Fibroblast of villous mesenchyme (primary cell): ENCODE data around the gene KLF18. TPM values are rescaled to one million over a fixed set of nuclear protein-coding genes. Genes with fewer than 3 reads are reported as not detected.

ENCODE experiments used
- DNase-seq: peaks from one replicate; pipeline ENCODE4 v3.0.0-alpha.2; 2010; ENCODE audit warnings: low read depth
- H3K4me3 ChIP-seq: 2 replicates; pipeline ENCODE4 v1.5.1; 2011; ENCODE audit warnings: low read depth, mild to moderate bottlenecking, low read length
- CTCF ChIP-seq: IDR thresholded peaks from 2 replicates; pipeline ENCODE4 v1.5.1; 2012; ENCODE audit warnings: low read depth, mild to moderate bottlenecking, low read length; ENCODE audit not compliant: insufficient read depth
- small RNA-seq: library from RNA; depleted of rRNA; stranded (forward); fragments of <200 nt; gene quantifications from one replicate; pipeline ENCODE3, GENCODE V24; 2012
- total RNA-seq: library from RNA; depleted of rRNA; stranded (reverse); fragments of >200 nt; gene quantifications from 2 replicates; pipeline ENCODE4 v1.2.3, GENCODE V29; 2012

The KLF18 gene
- total RNA-seq, 1 donor: not detected

DNA sequence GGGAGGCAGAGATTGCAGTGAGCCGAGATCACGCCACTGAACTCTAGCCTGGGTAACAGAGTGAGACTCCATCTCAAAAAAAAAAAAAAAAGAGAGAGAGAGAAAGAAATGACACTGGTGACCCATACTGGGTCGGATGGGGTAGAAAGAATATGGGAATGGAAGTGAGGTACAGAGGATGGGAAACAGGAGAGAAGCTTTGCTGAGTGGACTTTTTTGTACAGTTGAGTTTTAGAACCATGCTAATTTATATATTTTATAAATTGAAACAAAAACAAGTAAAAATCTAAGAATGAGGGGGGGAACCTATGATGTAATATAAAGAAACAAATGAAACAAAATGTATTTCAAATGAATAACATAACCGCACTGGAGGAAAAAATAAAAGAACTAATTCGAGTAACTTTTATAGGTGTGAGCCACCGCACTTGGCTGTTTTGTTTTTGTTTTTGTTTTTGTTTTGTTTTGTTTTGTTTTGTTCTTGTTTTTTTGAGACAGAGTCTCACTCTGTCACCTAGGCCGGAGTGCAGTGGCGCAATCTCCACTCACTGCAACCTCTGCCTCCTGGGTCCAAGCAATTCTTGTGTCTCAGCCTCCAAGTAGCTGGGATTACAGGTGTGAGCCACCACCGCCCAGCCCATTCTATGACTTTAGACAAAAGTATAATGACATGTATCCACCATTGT lies 41.1 kb downstream of the KLF18 start:
- no peak for TF ChIP-seq CTCF
- no peak for DNase-seq
- no peak overlapping the region for H3K4me3 ChIP-seq

DNA sequence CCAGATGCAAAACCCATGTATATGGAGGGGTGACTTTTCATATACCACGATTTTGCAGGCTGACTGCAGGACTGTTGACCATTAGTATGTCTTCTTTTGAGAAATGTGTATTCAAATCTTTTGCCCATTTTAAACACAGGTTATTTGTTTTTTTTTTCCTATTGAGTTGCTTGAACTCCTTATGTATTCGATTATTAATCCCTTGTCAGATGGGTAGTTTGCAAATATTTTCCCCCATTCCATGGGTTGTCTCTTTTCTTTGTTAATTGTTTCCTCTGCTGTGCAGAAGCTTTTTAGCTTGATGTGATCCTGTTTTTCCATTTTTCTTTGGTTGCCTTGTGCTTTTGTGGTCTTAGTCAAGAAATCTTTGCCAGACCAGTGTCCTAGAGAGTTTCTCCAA lies 47.4 kb downstream of the KLF18 start:
- TF ChIP-seq CTCF: no peak
- no peak for DNase-seq
- no peak overlapping the region for H3K4me3 ChIP-seq

DNA sequence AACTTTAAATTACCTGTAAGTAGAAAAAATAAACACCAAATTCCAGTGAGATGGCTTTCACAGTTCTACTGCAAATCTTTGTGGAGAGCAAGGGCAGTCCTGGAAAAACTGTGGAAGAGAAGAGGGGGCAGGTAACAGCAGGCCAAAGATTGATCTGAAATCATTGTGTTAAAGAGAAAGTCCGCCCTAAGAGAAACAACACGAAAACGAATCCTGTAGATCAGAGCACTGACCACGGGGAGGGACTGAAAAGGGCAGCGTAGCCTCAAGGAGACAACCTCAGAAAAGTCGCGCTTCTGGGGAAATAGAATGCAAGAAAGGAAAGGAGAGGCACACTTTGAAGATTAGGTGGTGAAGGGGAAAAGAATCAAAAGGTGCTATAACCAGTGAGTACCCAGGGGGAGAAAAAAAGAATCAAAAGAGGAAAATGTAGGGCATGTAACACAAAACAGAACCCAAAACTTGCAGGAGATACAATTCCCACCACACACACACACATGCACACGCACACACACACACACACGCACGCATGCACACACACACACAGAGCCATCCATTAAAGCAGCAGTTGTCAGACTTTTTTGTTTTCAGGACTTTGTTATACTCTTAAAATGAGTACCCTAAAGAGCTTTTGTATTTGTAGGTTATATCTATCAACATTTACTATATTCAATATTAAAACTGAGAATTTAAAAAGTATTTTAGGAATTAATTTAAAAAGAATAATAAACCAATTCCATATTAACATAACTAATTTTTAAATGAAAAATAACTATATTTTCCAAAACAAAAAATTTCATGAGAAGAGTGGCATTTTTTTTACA lies 50.8 kb downstream of the KLF18 start:
- no peak overlapping the region for H3K4me3 ChIP-seq
- DNase-seq: no peak
- no peak for TF ChIP-seq CTCF

GRCh38 chr1:44089371-44090048 lies 51.9 kb downstream of the KLF18 start:
- no peak for TF ChIP-seq CTCF
- DNase-seq: no peak
- H3K4me3 ChIP-seq: no peak overlapping the region

Small RNA genes lying within 50 kb of the gene (small RNA-seq; reads per million reads assigned to genes)
- gene AL035417.1 (not detected), gene OOSP1P1 (not detected), gene RF00019 (not detected), gene RN7SL479P (not detected)

Other genes with a start within 250 kb of the KLF18 start
- 0.86 TPM in 1 of 2 replicates, not detected in the other for gene ARTN, start 207.8 kb downstream of the KLF18 start, total RNA-seq
- gene IPO13, start 194.7 kb downstream of the KLF18 start, total RNA-seq: 18.7 and 20.7 TPM in 2 replicates
- gene DPH2, start 171.6 kb downstream of the KLF18 start, total RNA-seq: 18.6 and 22.5 TPM in 2 replicates
- gene ATP6V0B, start 166.7 kb downstream of the KLF18 start, total RNA-seq: 76.0 and 104 TPM in 2 replicates
- gene B4GALT2, start 162.4 kb downstream of the KLF18 start, total RNA-seq: 57.4 and 91.5 TPM in 2 replicates
- gene CCDC24, start 150.0 kb downstream of the KLF18 start, total RNA-seq: 3.5 and 4.7 TPM in 2 replicates
- gene SLC6A9, start 110.2 kb downstream of the KLF18 start, total RNA-seq: 11.7 and 15.1 TPM in 2 replicates
- gene KLF17, start 22.8 kb downstream of the KLF18 start, total RNA-seq: under 0.01 TPM in 2 replicates
- 14.7 and 19.0 TPM in 2 replicates for gene DMAP1, start 71.8 kb upstream of the KLF18 start, total RNA-seq
- 47.9 and 50.9 TPM in 2 replicates for gene ERI3, start 213.6 kb upstream of the KLF18 start, total RNA-seq